HCT116 (cell line): Measurements from ENCODE around the gene LRRTM4. TPM values are rescaled to one million over a fixed set of nuclear protein-coding genes. Genes with fewer than 3 reads are reported as not detected.

Experiments used
- ATAC-seq: fragments of 200-7000 bp; cut with Tn5 transposase; 2 replicates; pipeline ENCODE4 v1.9.1; 2020; ENCODE audit warnings: mild to moderate bottlenecking, moderate library complexity
- BruUV-seq: library from RNA; stranded (reverse); fragments of 400-500 nt; replicated peaks from 2 replicates; lab custom pipeline; 2021; lab: Mats Ljungman, UMichigan
- CTCF ChIA-PET: fragments of 300-600 bp; sonication (Branson Sonifier 250); formaldehyde crosslinking; loops from one replicate; lab custom pipeline; 2021; ENCODE audit warnings: antibody characterized with exemption; lab: Charles Lee
- POLR2A ChIA-PET: fragments of 300-600, 350-600 bp; sonication (Branson Sonifier 250); formaldehyde crosslinking; loops from one replicate; lab custom pipeline; 2021; ENCODE audit warnings: antibody characterized with exemption; lab: Charles Lee
- RAD21 ChIA-PET, 2 experiments: fragments of 300-600 bp; sonication (Branson Sonifier 250); formaldehyde crosslinking; loops; one replicate each; lab custom pipeline; 2023; ENCODE audit warnings: low total read pairs in 2 of 2; ENCODE audit not compliant: uncharacterized antibody in 2 of 2, unreplicated experiment in 2 of 2, low non-redundant PET in 1 of 2; lab: Charles Lee
- DNase-seq: peaks from one replicate; pipeline ENCODE4 v3.0.0-alpha.2; 2010; ENCODE audit warnings: low read depth, low spot score
- H2AFZ ChIP-seq: fragments of 200-600 bp; shearing (Covaris generic), sonication (generic); 2 replicates; pipeline ENCODE4 v1.6.1; 2017; ENCODE audit warnings: low read depth, mixed run types, mixed read lengths, antibody characterized with exemption, low read length; ENCODE audit not compliant: poor library complexity, severe bottlenecking
- H3K27ac ChIP-seq: 2 replicates; pipeline ENCODE4 v1.5.1; 2012; ENCODE audit warnings: low read depth, low read length
- H3K27me3 ChIP-seq: fragments of 200-600 bp; sonication (generic); 2 replicates; pipeline ENCODE4 v1.6.1; 2016; ENCODE audit warnings: mixed run types, low read length, mixed read lengths; ENCODE audit not compliant: insufficient read depth
- H3K36me3 ChIP-seq, 2 experiments: fragments of 200-500 bp in 1 of 2; fragments of 200-600 bp in 1 of 2; sonication (Bioruptor generic) in 1 of 2; sonication (generic) in 1 of 2; 2 replicates each; pipeline versions ENCODE4 v1.5.1 to v1.6.1; 2014 to 2016; ENCODE audit warnings: low read length in 2 of 2, inconsistent platforms in 1 of 2, mixed read lengths in 1 of 2, mixed run types in 1 of 2; ENCODE audit not compliant: insufficient read depth in 2 of 2, control insufficient read depth in 1 of 2
- H3K4me1 ChIP-seq, 2 experiments: fragments of 200-600 bp in 1 of 2; sonication (generic) in 1 of 2; 2 replicates each; pipeline versions ENCODE4 v1.5.1 to v1.6.1; 2012 to 2017; ENCODE audit warnings: low read length in 2 of 2, inconsistent platforms in 1 of 2, mild to moderate bottlenecking in 1 of 2, mixed read lengths in 1 of 2, mixed run types in 1 of 2, moderate library complexity in 1 of 2; ENCODE audit not compliant: insufficient read depth in 2 of 2, control insufficient read depth in 1 of 2
- H3K4me2 ChIP-seq: fragments of 200-600 bp; sonication (generic); 2 replicates; pipeline ENCODE4 v1.6.1; 2017; ENCODE audit warnings: mixed run types, low read length, mixed read lengths
- H3K4me3 ChIP-seq, 2 experiments: fragments of 200-600 bp in 1 of 2; sonication (generic) in 1 of 2; replicated peaks in 1 of 2; 2 replicates each; pipeline ENCODE4 v1.5.1; 2011 to 2016; ENCODE audit warnings: low read length in 2 of 2, control low read depth in 1 of 2, low read depth in 1 of 2, mild to moderate bottlenecking in 1 of 2, mixed read lengths in 1 of 2, mixed run types in 1 of 2
- H3K79me2 ChIP-seq: fragments of 200-600 bp; sonication (generic); 2 replicates; pipeline ENCODE4 v1.6.1; 2017; ENCODE audit warnings: mild to moderate bottlenecking, mixed run types, low read length, moderate library complexity, mixed read lengths; ENCODE audit not compliant: insufficient read depth
- H3K9ac ChIP-seq: fragments of 200-600 bp; sonication (generic); 2 replicates; pipeline ENCODE4 v1.6.1; 2016; ENCODE audit warnings: low read length, mixed read lengths
- H3K9me2 ChIP-seq: fragments of 200-600 bp; sonication (generic), shearing (Covaris generic); 2 replicates; pipeline ENCODE4 v1.6.1; 2017; ENCODE audit warnings: mixed run types, mild to moderate bottlenecking, moderate library complexity; ENCODE audit not compliant: insufficient read depth
- H3K9me3 ChIP-seq, 2 experiments: fragments of 200-500 bp in 1 of 2; fragments of 200-600 bp in 1 of 2; sonication (Bioruptor generic) in 1 of 2; sonication (generic) in 1 of 2; 2 replicates each; pipeline ENCODE4 v1.6.1; 2014 to 2017; ENCODE audit warnings: low read length in 2 of 2, mixed read lengths in 2 of 2, inconsistent platforms in 1 of 2, low read depth in 1 of 2, mild to moderate bottlenecking in 1 of 2, mixed run types in 1 of 2, moderate library complexity in 1 of 2; ENCODE audit not compliant: control insufficient read depth in 1 of 2, insufficient read depth in 1 of 2
- H4K20me1 ChIP-seq: fragments of 200-600 bp; sonication (generic), shearing (Covaris generic); 2 replicates; pipeline ENCODE4 v1.6.1; 2017; ENCODE audit warnings: mixed run types, mild to moderate bottlenecking, moderate library complexity; ENCODE audit not compliant: insufficient read depth
- ATF3 ChIP-seq: IDR thresholded peaks from 2 replicates; pipeline ENCODE4 v1.6.1; 2012
- CBX3 ChIP-seq: IDR thresholded peaks from 2 replicates; pipeline ENCODE4 v1.6.1; 2012; ENCODE audit warnings: low read depth
- EGR1 ChIP-seq: IDR thresholded peaks from 2 replicates; pipeline ENCODE4 v1.6.1; 2012; ENCODE audit warnings: low read depth
- ELF1 ChIP-seq: IDR thresholded peaks from 2 replicates; pipeline ENCODE4 v1.6.1; 2012; ENCODE audit warnings: low read depth, borderline replicate concordance
- EZH2 ChIP-seq: fragments of 200-600 bp; sonication (generic); IDR thresholded peaks from 2 replicates; pipeline ENCODE4 v1.6.1; 2017; ENCODE audit warnings: antibody characterized with exemption, mixed run types
- FOSL1 ChIP-seq: IDR thresholded peaks from 2 replicates; pipeline ENCODE4 v1.6.1; 2012; ENCODE audit warnings: low read depth
- MAX ChIP-seq: IDR thresholded peaks from 2 replicates; pipeline ENCODE4 v1.6.1; 2012
- POLR2A ChIP-seq: IDR thresholded peaks from 2 replicates; pipeline ENCODE4 v1.7.0; 2011; ENCODE audit warnings: borderline replicate concordance; ENCODE audit not compliant: insufficient read depth, insufficient read length; ENCODE audit errors: extremely low read depth
- RAD21 ChIP-seq: IDR thresholded peaks from 2 replicates; pipeline ENCODE4 v1.6.1; 2012; ENCODE audit warnings: low read depth, mild to moderate bottlenecking
- SIN3A ChIP-seq: IDR thresholded peaks from 2 replicates; pipeline ENCODE4 v1.6.1; 2012; ENCODE audit warnings: low read depth
- SP1 ChIP-seq: IDR thresholded peaks from 2 replicates; pipeline ENCODE4 v1.6.1; 2012; ENCODE audit warnings: low read depth
- SRF ChIP-seq: IDR thresholded peaks from 2 replicates; pipeline ENCODE4 v1.6.1; 2012; ENCODE audit warnings: low read depth
- TCF7L2 ChIP-seq: IDR thresholded peaks from 2 replicates; pipeline ENCODE4 v1.7.0; 2011; ENCODE audit warnings: borderline replicate concordance, inconsistent platforms; ENCODE audit not compliant: insufficient read depth, insufficient read length; ENCODE audit errors: extremely low read depth
- YY1 ChIP-seq: IDR thresholded peaks from 2 replicates; pipeline ENCODE4 v1.6.1; 2011; ENCODE audit warnings: low read length, low read depth, moderate library complexity, mild to moderate bottlenecking; ENCODE audit not compliant: insufficient replicate concordance; ENCODE audit errors: extremely low read depth
- ZNF274 ChIP-seq: fragments of 200-500 bp; sonication (Bioruptor generic); IDR thresholded peaks from 2 replicates; pipeline ENCODE4 v1.6.1; 2014; ENCODE audit warnings: mild to moderate bottlenecking, low read depth, low read length, inconsistent platforms
- intact Hi-C: fragments of 100-400 bp; cut with micrococcal nuclease; formaldehyde crosslinking; loops from 2 replicates; pipeline ENCODE4 v1.10.0; 2022
- total RNA-seq: library from RNA; stranded (reverse); gene quantifications from one replicate; pipeline ENCODE4 v1.2.1, GENCODE V29; 2021; ENCODE audit not compliant: unreplicated experiment
- TF ChIP-seq, protein P1 (sequence below), 3 experiments: fragments of 200-600 bp in 1 of 3; sonication (generic) in 1 of 3; IDR thresholded peaks in 2 of 3; conservative IDR thresholded peaks in 1 of 3; 2 replicates each; pipeline ENCODE4 v1.5.1; 2012 to 2017; ENCODE audit warnings: low read depth in 2 of 3, low read length in 2 of 3, antibody characterized with exemption in 1 of 3, borderline replicate concordance in 1 of 3, control low read depth in 1 of 3, mild to moderate bottlenecking in 1 of 3, mixed read lengths in 1 of 3, mixed run types in 1 of 3, moderate library complexity in 1 of 3; ENCODE audit not compliant: insufficient read depth in 1 of 3
- TF ChIP-seq, protein P2 (sequence below): IDR thresholded peaks from 2 replicates; pipeline ENCODE4 v1.6.1; 2011; ENCODE audit warnings: mild to moderate bottlenecking, low read length, moderate library complexity; ENCODE audit not compliant: insufficient replicate concordance; ENCODE audit errors: extremely low read depth

LRRTM4 gene
- total RNA-seq, 1 experiment from 2014 or later, result 0.25 TPM

- RAD21 ChIA-PET, result no interaction called here
- H3K36me3 ChIP-seq, result no peaks in the 10 kb centered on the region
- intact Hi-C loops, result no loop called here
- no peaks in the 10 kb centered on the region for H3K4me1 ChIP-seq
- peaks cover 8 to 24% of the 10 kb centered on the region in 2 experiments; a peak in 3 of 4 replicates for H3K9me3 ChIP-seq
- no peak overlapping the region for H2AFZ ChIP-seq
- H3K27me3 ChIP-seq, result no peaks in the 10 kb centered on the region
- no peak overlapping the region for H3K27ac ChIP-seq
- H4K20me1 ChIP-seq, result no peaks in the 10 kb centered on the region
- no peaks in the 10 kb centered on the region for H3K9me2 ChIP-seq
- no peak overlapping the region for H3K9ac ChIP-seq
- no peak overlapping the region for H3K4me2 ChIP-seq
- no peaks in the 10 kb centered on the region for H3K79me2 ChIP-seq
- BruUV-seq, result no TSS peak
- CTCF ChIA-PET, result no interaction called here
- TF ChIP-seq RAD21 (no peak), EGR1 (no peak), MAX (no peak), FOSL1 (no peak), SIN3A (no peak), ZNF274 (no peak), SP1 (no peak), TCF7L2 (no peak), POLR2A (no peak), ELF1 (no peak), YY1 (no peak), SRF (no peak), EZH2 (no peak), ATF3 (no peak), CBX3 (no peak)
- TF ChIP-seq, protein P1, sequence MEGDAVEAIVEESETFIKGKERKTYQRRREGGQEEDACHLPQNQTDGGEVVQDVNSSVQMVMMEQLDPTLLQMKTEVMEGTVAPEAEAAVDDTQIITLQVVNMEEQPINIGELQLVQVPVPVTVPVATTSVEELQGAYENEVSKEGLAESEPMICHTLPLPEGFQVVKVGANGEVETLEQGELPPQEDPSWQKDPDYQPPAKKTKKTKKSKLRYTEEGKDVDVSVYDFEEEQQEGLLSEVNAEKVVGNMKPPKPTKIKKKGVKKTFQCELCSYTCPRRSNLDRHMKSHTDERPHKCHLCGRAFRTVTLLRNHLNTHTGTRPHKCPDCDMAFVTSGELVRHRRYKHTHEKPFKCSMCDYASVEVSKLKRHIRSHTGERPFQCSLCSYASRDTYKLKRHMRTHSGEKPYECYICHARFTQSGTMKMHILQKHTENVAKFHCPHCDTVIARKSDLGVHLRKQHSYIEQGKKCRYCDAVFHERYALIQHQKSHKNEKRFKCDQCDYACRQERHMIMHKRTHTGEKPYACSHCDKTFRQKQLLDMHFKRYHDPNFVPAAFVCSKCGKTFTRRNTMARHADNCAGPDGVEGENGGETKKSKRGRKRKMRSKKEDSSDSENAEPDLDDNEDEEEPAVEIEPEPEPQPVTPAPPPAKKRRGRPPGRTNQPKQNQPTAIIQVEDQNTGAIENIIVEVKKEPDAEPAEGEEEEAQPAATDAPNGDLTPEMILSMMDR (IDR thresholded peaks at IDR 0.05 in 2 of 3, conservative IDR thresholded peaks at IDR 0.05 in 1 of 3; ENCODE audit: borderline replicate concordance in 1 of 3, insufficient read depth in 1 of 3, low read depth in 2 of 3, low read length in 2 of 3), result no peak
- TF ChIP-seq, protein P2, sequence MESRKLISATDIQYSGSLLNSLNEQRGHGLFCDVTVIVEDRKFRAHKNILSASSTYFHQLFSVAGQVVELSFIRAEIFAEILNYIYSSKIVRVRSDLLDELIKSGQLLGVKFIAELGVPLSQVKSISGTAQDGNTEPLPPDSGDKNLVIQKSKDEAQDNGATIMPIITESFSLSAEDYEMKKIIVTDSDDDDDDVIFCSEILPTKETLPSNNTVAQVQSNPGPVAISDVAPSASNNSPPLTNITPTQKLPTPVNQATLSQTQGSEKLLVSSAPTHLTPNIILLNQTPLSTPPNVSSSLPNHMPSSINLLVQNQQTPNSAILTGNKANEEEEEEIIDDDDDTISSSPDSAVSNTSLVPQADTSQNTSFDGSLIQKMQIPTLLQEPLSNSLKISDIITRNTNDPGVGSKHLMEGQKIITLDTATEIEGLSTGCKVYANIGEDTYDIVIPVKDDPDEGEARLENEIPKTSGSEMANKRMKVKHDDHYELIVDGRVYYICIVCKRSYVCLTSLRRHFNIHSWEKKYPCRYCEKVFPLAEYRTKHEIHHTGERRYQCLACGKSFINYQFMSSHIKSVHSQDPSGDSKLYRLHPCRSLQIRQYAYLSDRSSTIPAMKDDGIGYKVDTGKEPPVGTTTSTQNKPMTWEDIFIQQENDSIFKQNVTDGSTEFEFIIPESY, result no peak
- TF ChIP-seq, all 23 proteins: peak for 0
- POLR2A ChIA-PET, result no interaction called here
- ATAC-seq, result no peak
- H3K4me3 ChIP-seq, result no peak overlapping the region
- DNase-seq, result no peak
Measured at GRCh38 chr2:77155511-77155910, 366.7 kb downstream of the LRRTM4 start.
